GM18505 (cell line): ENCODE results near the gene CDH8.
"Not testable (repeated sequence)": the region's sequence is repeated elsewhere in the genome, so short reads cannot be mapped to it uniquely, and the experiment has no call there.

ENCODE experiments used
- ATAC-seq: cut with Tn5 transposase; IDR thresholded peaks from one replicate; pipeline ENCODE4 v1.9.1; 2021; ENCODE audit not compliant: unreplicated experiment
- POLR2A ChIP-seq: IDR thresholded peaks from 4 replicates; pipeline ENCODE4 v1.6.1; 2011; ENCODE audit warnings: borderline replicate concordance; ENCODE audit not compliant: insufficient read depth, insufficient read length; ENCODE audit errors: extremely low read depth

The CDH8 gene

DNA sequence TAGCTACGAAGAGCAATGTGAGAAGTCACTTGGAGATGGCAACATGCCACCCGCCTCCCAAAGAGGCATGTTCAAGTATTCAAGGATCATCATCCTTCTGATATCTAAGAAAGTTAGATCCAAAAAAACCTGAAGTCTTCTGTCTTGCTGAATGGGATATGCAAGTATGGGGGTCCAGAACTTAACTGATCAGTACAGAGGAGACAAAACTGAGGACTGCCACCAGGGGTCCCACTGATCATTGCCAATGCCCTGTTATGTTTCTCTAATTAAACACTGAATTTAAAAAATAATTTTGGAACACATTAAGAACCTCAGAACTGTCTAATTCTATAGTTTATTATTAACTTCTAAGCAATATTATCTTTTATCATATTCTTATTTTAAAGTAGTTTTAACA, 99.7 kb downstream of the CDH8 start:
- no peak for ATAC-seq

DNA sequence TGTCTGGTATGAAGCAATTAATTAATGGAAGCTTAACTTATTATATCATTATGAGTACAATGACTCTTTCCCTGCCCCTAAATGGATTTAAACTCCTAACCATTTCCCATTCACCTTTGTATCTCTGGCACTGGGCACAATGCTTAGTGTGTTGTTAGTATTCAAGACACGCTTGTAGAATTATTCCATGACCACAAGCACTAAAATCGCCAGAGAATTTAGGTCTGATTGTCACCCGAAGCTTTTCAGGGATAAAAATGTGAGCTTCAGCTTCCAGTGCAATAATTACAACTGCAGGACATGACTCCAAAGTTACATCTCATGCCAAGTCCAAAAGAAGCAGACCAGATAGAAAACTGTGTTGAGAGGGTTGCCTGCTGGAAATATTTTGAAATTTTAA, 101.6 kb downstream of the CDH8 start:
- no peak for TF ChIP-seq POLR2A
- ATAC-seq = no peak

More for the DNA sequence above, 99.7 kb downstream of the CDH8 start:
- no peak for TF ChIP-seq POLR2A

DNA sequence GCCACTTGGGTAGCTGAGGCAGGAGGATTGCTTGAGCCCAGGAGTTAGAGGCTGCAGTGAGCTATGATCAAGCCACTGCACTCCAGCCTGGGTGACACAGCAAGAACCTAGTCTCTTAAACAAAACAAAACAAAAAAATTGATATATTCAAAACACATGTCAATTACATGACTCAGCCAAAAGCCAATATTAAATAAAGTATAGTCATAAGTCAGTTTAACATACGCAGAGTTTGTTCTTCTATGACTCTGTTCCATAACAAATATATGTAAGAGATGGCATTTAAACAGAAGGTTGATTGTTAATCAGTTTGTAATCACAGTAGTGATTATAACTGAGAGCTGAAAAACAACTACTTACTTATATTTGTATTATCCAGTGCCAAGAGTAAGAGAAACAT, 106.5 kb downstream of the CDH8 start:
- no peak for TF ChIP-seq POLR2A
- no peak for ATAC-seq

DNA sequence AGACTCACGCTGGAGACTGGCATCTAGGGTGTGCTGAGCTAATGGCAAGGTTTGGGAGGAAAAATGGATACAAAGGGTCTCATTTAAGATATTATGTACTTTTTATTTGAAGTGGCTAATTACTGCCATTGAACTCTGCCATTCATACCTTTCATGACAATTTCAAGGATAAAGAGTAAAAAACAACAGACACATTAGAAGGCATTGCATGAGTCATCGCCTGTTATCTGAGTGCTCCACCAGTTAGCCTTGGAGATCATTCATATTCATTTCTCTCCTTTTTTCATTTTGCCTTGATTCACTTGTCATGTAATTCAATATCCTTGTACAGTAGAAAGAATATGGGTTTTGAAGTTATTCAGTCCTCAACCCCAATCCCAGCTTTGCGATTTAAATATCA, 109.5 kb downstream of the CDH8 start:
- ATAC-seq = no peak
- TF ChIP-seq POLR2A = no peak

DNA sequence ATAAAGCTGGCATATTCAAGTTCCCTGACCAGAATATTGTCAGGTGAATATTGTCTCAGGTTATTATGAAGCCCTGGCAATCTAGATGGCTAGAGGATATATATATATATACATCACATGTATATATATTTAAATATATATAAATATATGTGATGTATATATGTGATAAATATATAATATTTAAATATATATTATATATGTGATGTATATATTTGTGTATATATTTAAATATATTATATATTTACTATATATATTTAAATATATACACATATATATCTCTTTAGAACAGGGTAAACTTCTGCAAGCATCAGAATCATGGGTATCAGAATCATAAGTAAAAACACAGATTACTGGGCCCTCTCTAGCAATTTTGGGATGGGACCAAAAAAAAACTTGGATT, 112.6 kb downstream of the CDH8 start:
- ATAC-seq = no peak
- no peak for TF ChIP-seq POLR2A

DNA sequence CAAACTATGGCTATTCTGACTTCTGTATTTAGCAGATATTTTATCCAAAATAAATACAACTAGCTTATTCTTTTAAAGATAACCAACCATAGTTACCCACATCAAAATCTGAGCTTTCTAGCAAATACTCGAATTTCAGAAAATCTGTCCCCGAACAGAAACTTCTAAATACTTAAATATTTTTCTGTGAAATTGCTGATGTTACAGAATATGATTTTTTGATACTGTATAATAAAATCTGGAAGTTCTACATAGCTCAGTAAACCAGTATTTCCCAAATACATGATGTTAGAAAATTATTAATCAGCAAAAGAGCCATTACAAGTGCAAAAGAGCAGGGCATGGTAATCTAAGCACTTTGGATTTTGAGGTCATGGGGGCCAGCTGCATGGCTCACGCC, 114.9 kb downstream of the CDH8 start:
- no peak for ATAC-seq
- no peak for TF ChIP-seq POLR2A

DNA sequence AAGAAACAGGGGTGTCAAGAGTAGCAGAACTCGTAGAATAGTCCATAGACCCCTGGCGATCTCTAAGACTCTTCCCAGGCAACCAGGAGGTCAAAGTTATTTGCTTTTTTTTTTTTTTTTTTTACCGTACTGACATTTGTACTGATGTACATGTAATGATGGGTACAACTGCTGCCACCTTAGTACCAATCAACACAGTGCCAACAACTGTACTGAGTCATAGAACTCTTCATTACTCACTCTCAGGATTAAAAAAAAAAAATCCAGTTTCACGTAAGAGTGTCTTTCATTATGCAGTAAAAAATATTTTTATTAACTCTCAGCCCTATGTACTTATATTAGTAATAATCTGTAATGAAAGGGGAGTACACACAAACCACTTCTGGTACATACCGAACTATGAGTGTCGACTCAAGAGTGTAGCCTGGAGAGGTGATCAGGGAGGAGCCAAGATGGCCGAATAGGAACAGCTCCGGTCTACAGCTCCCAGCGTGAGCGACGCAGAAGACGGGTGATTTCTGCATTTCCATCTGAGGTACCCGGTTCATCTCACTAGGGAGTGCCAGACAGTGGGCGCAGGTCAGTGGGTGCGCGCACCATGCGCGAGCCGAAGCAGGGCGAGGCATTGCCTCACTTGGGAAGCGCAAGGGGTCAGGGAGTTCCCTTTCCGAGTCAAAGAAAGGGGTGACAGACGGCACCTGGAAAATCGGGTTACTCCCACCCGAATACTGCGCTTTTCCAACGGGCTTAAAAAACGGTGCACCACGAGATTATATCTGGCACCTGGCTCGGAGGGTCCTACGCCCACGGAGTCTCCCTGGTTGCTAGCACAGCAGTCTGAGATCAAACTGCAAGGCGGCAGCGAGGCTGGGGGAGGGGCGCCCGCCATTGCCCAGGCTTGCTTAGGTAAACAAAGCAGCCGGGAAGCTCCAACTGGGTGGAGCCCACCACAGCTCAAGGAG, 118.1 kb downstream of the CDH8 start:
- ATAC-seq = not testable (repeated sequence)

DNA sequence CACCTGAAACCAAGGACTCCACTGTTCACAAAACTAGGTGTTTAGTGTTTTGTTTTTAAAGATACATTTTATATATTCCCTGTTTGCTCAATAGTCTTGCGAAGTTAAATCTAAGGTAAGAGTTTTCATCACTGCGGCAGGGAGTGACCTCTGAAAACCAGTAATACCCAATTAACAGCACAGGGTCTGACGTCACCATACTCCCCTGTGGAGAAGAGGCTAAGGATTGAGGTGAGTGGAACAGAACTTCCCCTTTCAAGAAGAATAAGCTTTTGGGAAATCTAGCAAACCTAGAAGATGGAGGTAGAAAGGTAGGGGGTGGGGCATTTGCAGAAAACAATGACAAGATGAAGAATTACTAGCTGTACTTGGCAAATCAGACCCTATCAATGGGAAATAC, 120.7 kb downstream of the CDH8 start:
- no peak for TF ChIP-seq POLR2A
- ATAC-seq = no peak

DNA sequence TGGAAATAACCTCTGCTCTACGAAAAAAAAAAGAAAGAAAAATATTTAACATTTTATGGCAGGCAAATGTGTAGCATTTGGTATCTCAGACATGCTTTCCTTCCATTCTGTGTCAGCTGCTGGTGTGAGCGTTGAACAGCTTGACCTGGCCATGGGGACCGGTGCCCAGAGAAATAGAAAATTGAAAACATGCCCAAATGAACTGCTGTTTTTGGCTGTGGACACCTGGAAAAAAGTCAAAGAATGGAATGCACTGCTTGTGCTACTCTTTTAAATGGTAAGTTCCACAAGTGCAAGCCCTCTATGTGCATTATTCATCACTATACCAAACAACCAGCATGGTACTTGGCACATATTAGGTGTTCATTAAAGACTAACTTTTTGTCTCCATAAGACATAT, 127.2 kb downstream of the CDH8 start:
- no peak for TF ChIP-seq POLR2A

DNA sequence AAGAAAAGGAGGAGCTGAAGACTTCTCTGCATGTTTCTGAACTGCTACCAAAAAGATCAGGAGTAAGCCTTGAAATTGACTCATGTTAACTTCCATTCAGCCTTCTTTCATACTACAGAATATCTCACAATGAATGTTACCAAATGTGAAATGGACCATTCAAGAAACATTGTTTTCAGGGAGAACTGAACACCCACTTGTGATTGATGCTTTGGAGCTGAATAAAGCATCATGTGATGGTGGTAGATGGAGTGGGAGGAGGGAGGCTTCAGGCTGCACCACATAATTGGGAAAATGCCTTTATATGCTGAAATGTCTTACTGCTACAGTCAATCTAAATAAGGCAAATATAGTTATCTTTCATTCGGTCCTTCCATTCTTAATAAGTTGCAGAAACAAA, 127.8 kb downstream of the CDH8 start:
- no peak for ATAC-seq
- no peak for TF ChIP-seq POLR2A

More for the DNA sequence above, 127.2 kb downstream of the CDH8 start:
- no peak for ATAC-seq

DNA sequence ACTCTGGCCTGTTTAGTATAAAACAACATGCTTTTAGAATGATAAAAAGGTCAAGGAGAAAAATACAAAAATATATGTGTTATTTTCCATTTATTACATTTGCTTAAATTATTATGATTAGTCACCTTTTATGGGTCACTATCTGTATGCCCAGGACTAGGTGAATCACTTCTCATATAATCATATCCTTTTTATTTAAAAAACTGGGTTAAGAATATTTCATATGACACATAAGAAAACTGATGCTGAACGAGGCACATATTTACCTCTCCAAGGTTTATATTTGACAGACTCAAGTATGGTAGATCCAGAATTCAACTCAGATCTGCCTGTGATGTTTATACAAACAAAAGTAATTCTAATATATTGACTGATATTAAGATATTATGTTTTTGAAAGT, 134.5 kb downstream of the CDH8 start:
- ATAC-seq = no peak
- TF ChIP-seq POLR2A = no peak

DNA sequence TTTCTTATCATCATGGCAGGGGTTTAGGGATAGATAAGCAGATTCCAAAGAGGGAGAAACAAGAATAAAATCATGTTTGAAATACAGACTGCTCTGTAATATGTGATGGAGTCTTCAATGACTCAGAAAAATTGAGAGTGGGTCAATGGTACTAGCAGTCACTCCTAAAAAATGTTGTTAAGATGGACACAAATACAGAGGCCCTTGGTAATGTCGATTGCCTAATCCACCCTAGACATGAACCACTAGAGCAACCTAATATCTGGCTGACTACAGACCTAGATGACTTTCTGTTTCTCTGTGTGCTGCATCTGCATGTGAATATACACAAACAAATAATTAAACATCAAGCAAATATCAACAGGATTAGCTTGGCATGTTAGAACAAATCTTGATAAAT, 135.8 kb downstream of the CDH8 start:
- ATAC-seq = no peak
- TF ChIP-seq POLR2A = no peak

DNA sequence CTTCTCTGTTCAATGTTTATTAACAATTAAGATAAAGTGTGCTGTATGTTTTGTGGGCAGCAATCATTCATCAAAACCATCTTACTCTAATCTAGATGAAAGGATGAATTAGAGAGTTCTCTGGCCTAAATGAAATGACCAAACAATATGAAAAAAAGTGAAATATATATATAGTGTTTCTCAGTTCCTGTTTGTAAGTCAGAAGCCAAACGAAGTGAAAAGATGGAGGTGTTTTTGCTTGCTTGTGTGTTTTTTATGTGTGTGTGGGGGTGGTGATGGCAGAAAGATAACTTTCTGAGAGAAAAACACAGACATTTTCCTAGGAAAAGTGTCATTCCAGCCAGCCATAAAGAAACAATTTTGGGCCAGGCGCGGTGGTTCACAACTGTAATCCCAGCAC, 138.6 kb downstream of the CDH8 start:
- no peak for ATAC-seq
- no peak for TF ChIP-seq POLR2A

DNA sequence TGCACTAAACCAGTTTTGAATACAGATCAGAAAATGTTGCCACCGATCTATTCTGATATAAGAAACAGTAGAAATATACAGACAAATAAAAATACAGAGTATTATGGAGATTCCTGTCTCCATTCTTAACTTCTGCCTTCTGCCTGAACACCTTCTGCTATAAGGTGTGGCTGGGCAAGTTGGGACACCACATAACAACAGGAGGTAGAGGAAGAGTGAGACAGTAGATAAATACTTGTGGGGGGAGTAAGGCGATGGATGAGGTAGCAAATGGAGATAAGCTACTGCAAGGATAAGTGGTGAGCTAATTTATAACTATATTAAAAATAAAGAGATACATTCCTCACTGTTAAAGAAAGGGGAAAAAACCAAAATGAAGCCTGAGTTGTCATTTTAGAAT, 143.7 kb downstream of the CDH8 start:
- no peak for ATAC-seq
- TF ChIP-seq POLR2A = no peak

DNA sequence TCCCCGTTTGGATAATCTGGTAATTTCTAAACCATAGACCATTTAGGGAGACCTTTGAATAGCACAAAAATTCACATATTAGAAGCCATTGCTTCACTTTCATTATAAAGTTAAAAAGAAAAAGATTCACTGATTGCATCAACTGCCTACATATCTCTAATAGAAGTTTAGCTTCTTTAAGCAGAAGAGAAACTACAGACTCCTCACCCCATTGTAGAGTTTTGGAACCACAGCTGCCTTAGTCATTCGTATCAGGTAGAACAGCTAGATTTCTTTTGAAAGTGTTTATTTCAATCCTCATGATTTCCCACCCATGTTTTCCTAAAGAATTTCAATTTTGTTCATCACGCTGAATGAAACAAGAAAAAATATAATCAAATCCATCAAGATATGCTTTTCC, 144.8 kb downstream of the CDH8 start:
- no peak for ATAC-seq
- no peak for TF ChIP-seq POLR2A

DNA sequence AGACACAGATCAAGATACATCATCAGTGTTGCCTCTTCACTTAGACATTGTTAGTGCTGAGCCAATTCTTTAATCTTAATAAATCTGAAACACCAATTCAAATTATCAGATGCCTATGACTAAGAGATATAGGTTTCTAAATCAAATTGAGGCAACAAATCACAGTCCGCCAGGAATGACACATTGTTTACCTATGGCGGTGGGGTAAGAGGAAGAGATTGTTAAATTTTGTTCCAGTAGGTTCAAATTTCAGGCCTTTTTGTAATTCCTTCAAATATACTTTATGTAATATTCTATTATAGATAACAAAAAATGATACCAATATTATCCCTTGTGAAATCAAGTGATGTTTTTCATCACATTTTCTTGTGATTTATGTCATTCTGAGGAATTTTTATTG, 145.9 kb downstream of the CDH8 start:
- TF ChIP-seq POLR2A = no peak
- no peak for ATAC-seq

DNA sequence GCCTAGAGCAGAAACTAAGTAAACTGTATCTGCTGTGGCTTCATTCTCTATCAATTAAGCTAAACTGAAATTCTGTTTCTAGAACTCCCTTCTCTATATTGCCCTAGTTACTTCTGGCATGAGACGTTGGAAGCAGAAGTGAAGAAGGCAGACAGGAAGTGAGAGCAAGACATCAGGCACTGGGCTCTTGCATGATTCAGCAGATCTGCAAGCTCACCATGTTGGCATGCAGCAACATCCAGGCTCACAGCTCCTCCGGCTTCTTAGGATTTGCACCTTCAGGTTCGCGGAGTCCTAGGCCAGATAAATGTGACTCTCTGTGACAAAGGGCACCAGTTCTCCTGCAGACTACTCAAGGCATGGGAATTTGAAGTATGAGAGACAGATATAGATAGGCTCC, 148.3 kb downstream of the CDH8 start:
- no peak for ATAC-seq
- no peak for TF ChIP-seq POLR2A
